HCT116 (cell line): Measurements from ENCODE around the gene AOC3. TPM values are rescaled to one million over a fixed set of nuclear protein-coding genes. Genes with fewer than 3 reads are reported as not detected.

Source experiments
- ATAC-seq: fragments of 200-7000 bp; cut with Tn5 transposase; 2 replicates; pipeline ENCODE4 v1.9.1; 2020; ENCODE audit warnings: mild to moderate bottlenecking, moderate library complexity
- BruUV-seq: library from RNA; stranded (reverse); fragments of 400-500 nt; replicated peaks from 2 replicates; lab custom pipeline; 2021; lab: Mats Ljungman, UMichigan
- CTCF ChIA-PET: fragments of 300-600 bp; sonication (Branson Sonifier 250); formaldehyde crosslinking; loops from one replicate; lab custom pipeline; 2021; ENCODE audit warnings: antibody characterized with exemption; lab: Charles Lee
- POLR2A ChIA-PET: fragments of 300-600, 350-600 bp; sonication (Branson Sonifier 250); formaldehyde crosslinking; loops from one replicate; lab custom pipeline; 2021; ENCODE audit warnings: antibody characterized with exemption; lab: Charles Lee
- RAD21 ChIA-PET, 2 experiments: fragments of 300-600 bp; sonication (Branson Sonifier 250); formaldehyde crosslinking; loops; one replicate each; lab custom pipeline; 2023; ENCODE audit warnings: low total read pairs in 2 of 2; ENCODE audit not compliant: uncharacterized antibody in 2 of 2, unreplicated experiment in 2 of 2, low non-redundant PET in 1 of 2; lab: Charles Lee
- DNase-seq: peaks from one replicate; pipeline ENCODE4 v3.0.0-alpha.2; 2010; ENCODE audit warnings: low read depth, low spot score
- H2AFZ ChIP-seq: fragments of 200-600 bp; shearing (Covaris generic), sonication (generic); 2 replicates; pipeline ENCODE4 v1.6.1; 2017; ENCODE audit warnings: low read depth, mixed run types, mixed read lengths, antibody characterized with exemption, low read length; ENCODE audit not compliant: poor library complexity, severe bottlenecking
- H3K27ac ChIP-seq: 2 replicates; pipeline ENCODE4 v1.5.1; 2012; ENCODE audit warnings: low read depth, low read length
- H3K27me3 ChIP-seq: fragments of 200-600 bp; sonication (generic); 2 replicates; pipeline ENCODE4 v1.6.1; 2016; ENCODE audit warnings: mixed run types, low read length, mixed read lengths; ENCODE audit not compliant: insufficient read depth
- H3K36me3 ChIP-seq, 2 experiments: fragments of 200-500 bp in 1 of 2; fragments of 200-600 bp in 1 of 2; sonication (Bioruptor generic) in 1 of 2; sonication (generic) in 1 of 2; 2 replicates each; pipeline versions ENCODE4 v1.5.1 to v1.6.1; 2014 to 2016; ENCODE audit warnings: low read length in 2 of 2, inconsistent platforms in 1 of 2, mixed read lengths in 1 of 2, mixed run types in 1 of 2; ENCODE audit not compliant: insufficient read depth in 2 of 2, control insufficient read depth in 1 of 2
- H3K4me1 ChIP-seq, 2 experiments: fragments of 200-600 bp in 1 of 2; sonication (generic) in 1 of 2; 2 replicates each; pipeline versions ENCODE4 v1.5.1 to v1.6.1; 2012 to 2017; ENCODE audit warnings: low read length in 2 of 2, inconsistent platforms in 1 of 2, mild to moderate bottlenecking in 1 of 2, mixed read lengths in 1 of 2, mixed run types in 1 of 2, moderate library complexity in 1 of 2; ENCODE audit not compliant: insufficient read depth in 2 of 2, control insufficient read depth in 1 of 2
- H3K4me2 ChIP-seq: fragments of 200-600 bp; sonication (generic); 2 replicates; pipeline ENCODE4 v1.6.1; 2017; ENCODE audit warnings: mixed run types, low read length, mixed read lengths
- H3K4me3 ChIP-seq, 2 experiments: fragments of 200-600 bp in 1 of 2; sonication (generic) in 1 of 2; replicated peaks in 1 of 2; 2 replicates each; pipeline ENCODE4 v1.5.1; 2011 to 2016; ENCODE audit warnings: low read length in 2 of 2, control low read depth in 1 of 2, low read depth in 1 of 2, mild to moderate bottlenecking in 1 of 2, mixed read lengths in 1 of 2, mixed run types in 1 of 2
- H3K79me2 ChIP-seq: fragments of 200-600 bp; sonication (generic); 2 replicates; pipeline ENCODE4 v1.6.1; 2017; ENCODE audit warnings: mild to moderate bottlenecking, mixed run types, low read length, moderate library complexity, mixed read lengths; ENCODE audit not compliant: insufficient read depth
- H3K9ac ChIP-seq: fragments of 200-600 bp; sonication (generic); 2 replicates; pipeline ENCODE4 v1.6.1; 2016; ENCODE audit warnings: low read length, mixed read lengths
- H3K9me2 ChIP-seq: fragments of 200-600 bp; sonication (generic), shearing (Covaris generic); 2 replicates; pipeline ENCODE4 v1.6.1; 2017; ENCODE audit warnings: mixed run types, mild to moderate bottlenecking, moderate library complexity; ENCODE audit not compliant: insufficient read depth
- H3K9me3 ChIP-seq, 2 experiments: fragments of 200-500 bp in 1 of 2; fragments of 200-600 bp in 1 of 2; sonication (Bioruptor generic) in 1 of 2; sonication (generic) in 1 of 2; 2 replicates each; pipeline ENCODE4 v1.6.1; 2014 to 2017; ENCODE audit warnings: low read length in 2 of 2, mixed read lengths in 2 of 2, inconsistent platforms in 1 of 2, low read depth in 1 of 2, mild to moderate bottlenecking in 1 of 2, mixed run types in 1 of 2, moderate library complexity in 1 of 2; ENCODE audit not compliant: control insufficient read depth in 1 of 2, insufficient read depth in 1 of 2
- H4K20me1 ChIP-seq: fragments of 200-600 bp; sonication (generic), shearing (Covaris generic); 2 replicates; pipeline ENCODE4 v1.6.1; 2017; ENCODE audit warnings: mixed run types, mild to moderate bottlenecking, moderate library complexity; ENCODE audit not compliant: insufficient read depth
- CBX3 ChIP-seq: IDR thresholded peaks from 2 replicates; pipeline ENCODE4 v1.6.1; 2012; ENCODE audit warnings: low read depth
- EZH2phosphoT487 ChIP-seq: fragments of 200-600 bp; IDR thresholded peaks from 2 replicates; pipeline ENCODE4 v1.6.1; 2018; ENCODE audit warnings: antibody characterized with exemption, borderline replicate concordance
- FOSL1 ChIP-seq: IDR thresholded peaks from 2 replicates; pipeline ENCODE4 v1.6.1; 2012; ENCODE audit warnings: low read depth
- JUND ChIP-seq: IDR thresholded peaks from 2 replicates; pipeline ENCODE4 v1.6.1; 2012
- POLR2AphosphoS5 ChIP-seq: IDR thresholded peaks from 2 replicates; pipeline ENCODE4 v1.6.1; 2011; ENCODE audit warnings: mild to moderate bottlenecking, low read depth, low read length, moderate library complexity
- RAD21 ChIP-seq: IDR thresholded peaks from 2 replicates; pipeline ENCODE4 v1.6.1; 2012; ENCODE audit warnings: low read depth, mild to moderate bottlenecking
- SIN3A ChIP-seq: IDR thresholded peaks from 2 replicates; pipeline ENCODE4 v1.6.1; 2012; ENCODE audit warnings: low read depth
- SP1 ChIP-seq: IDR thresholded peaks from 2 replicates; pipeline ENCODE4 v1.6.1; 2012; ENCODE audit warnings: low read depth
- SRF ChIP-seq: IDR thresholded peaks from 2 replicates; pipeline ENCODE4 v1.6.1; 2012; ENCODE audit warnings: low read depth
- TCF7L2 ChIP-seq: IDR thresholded peaks from 2 replicates; pipeline ENCODE4 v1.7.0; 2011; ENCODE audit warnings: borderline replicate concordance, inconsistent platforms; ENCODE audit not compliant: insufficient read depth, insufficient read length; ENCODE audit errors: extremely low read depth
- intact Hi-C: fragments of 100-400 bp; cut with micrococcal nuclease; formaldehyde crosslinking; loops from 2 replicates; pipeline ENCODE4 v1.10.0; 2022
- total RNA-seq: library from RNA; stranded (reverse); gene quantifications from one replicate; pipeline ENCODE4 v1.2.1, GENCODE V29; 2021; ENCODE audit not compliant: unreplicated experiment
- TF ChIP-seq, protein P1 (sequence below): IDR thresholded peaks from 2 replicates; pipeline ENCODE4 v1.6.1; 2012; ENCODE audit warnings: low read depth
- TF ChIP-seq, protein P2 (sequence below): IDR thresholded peaks from 2 replicates; pipeline ENCODE4 v1.6.1; 2012
- TF ChIP-seq, protein P3 (sequence below), 3 experiments: fragments of 200-600 bp in 1 of 3; sonication (generic) in 1 of 3; IDR thresholded peaks in 2 of 3; conservative IDR thresholded peaks in 1 of 3; 2 replicates each; pipeline ENCODE4 v1.5.1; 2012 to 2017; ENCODE audit warnings: low read depth in 2 of 3, low read length in 2 of 3, antibody characterized with exemption in 1 of 3, borderline replicate concordance in 1 of 3, control low read depth in 1 of 3, mild to moderate bottlenecking in 1 of 3, mixed read lengths in 1 of 3, mixed run types in 1 of 3, moderate library complexity in 1 of 3; ENCODE audit not compliant: insufficient read depth in 1 of 3

AOC3 gene
- total RNA-seq, 1 experiment from 2014 or later: 5.9 TPM

DNA sequence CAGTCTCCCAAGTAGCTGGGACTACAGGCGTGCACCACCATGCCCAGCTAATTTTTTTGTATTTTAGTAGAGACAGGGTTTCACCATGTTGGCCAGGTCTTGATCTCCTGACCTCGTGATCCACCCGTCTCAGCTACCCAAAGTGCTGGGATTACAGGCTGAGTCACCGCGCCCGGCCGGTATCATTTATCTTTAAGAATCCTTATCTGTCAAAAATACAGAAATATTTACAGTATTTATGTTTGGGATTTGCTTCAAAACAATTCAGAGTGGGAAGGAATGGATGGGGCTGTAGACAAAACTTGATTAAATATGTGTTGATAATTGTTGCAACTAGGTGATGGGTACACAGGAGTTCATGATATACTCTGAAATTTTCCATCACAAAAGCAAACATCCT is 29.8 kb upstream of the AOC3 start (continued):
- TF ChIP-seq SIN3A: no peak
- TF ChIP-seq FOSL1: no peak

DNA sequence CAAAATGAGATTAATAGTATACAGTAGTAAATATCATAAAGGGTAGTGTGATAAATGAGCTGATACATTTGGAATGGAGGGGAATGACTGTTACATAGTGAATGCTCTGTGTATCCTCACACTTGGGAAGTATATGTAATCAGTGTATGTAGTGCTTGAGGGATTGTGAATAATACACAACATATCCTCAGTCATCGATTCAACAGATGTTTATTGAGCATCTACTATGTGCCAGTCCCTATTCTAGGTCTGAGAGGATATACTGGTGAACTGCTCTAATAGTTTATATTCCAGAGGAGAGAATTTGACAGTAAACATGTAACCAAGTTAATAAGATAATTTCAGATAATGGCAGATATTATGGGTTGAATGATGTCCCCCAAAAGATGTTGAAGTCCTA is 23.5 kb upstream of the AOC3 start:
- no peak for DNase-seq
- intact Hi-C loops: no loop called here
- Histone ChIP-seq H3K9me2 (no peaks in the 10 kb centered on the region), H2AFZ (no peak overlapping the region), H3K27ac (no peak overlapping the region), H3K27me3 (no peaks in the 10 kb centered on the region), H3K9ac (no peak overlapping the region), H3K36me3 (no peaks in the 10 kb centered on the region), H3K4me2 (no peak overlapping the region), H3K4me3 (no peak overlapping the region), H3K9me3 (no peaks in the 10 kb centered on the region), H4K20me1 (no peaks in the 10 kb centered on the region), H3K79me2 (peaks cover 16% of the 10 kb centered on the region), H3K4me1 (peaks cover 7 to 24% of the 10 kb centered on the region in 2 experiments; a peak in 2 of 4 replicates)
- ATAC-seq: no peak
- TF ChIP-seq TCF7L2: no peak
- no peak for TF ChIP-seq SRF
- no peak for TF ChIP-seq RAD21
- TF ChIP-seq JUND: no peak
- no peak for TF ChIP-seq SP1
- no peak for TF ChIP-seq SIN3A
- no peak for TF ChIP-seq EZH2phosphoT487
- TF ChIP-seq, protein P1, sequence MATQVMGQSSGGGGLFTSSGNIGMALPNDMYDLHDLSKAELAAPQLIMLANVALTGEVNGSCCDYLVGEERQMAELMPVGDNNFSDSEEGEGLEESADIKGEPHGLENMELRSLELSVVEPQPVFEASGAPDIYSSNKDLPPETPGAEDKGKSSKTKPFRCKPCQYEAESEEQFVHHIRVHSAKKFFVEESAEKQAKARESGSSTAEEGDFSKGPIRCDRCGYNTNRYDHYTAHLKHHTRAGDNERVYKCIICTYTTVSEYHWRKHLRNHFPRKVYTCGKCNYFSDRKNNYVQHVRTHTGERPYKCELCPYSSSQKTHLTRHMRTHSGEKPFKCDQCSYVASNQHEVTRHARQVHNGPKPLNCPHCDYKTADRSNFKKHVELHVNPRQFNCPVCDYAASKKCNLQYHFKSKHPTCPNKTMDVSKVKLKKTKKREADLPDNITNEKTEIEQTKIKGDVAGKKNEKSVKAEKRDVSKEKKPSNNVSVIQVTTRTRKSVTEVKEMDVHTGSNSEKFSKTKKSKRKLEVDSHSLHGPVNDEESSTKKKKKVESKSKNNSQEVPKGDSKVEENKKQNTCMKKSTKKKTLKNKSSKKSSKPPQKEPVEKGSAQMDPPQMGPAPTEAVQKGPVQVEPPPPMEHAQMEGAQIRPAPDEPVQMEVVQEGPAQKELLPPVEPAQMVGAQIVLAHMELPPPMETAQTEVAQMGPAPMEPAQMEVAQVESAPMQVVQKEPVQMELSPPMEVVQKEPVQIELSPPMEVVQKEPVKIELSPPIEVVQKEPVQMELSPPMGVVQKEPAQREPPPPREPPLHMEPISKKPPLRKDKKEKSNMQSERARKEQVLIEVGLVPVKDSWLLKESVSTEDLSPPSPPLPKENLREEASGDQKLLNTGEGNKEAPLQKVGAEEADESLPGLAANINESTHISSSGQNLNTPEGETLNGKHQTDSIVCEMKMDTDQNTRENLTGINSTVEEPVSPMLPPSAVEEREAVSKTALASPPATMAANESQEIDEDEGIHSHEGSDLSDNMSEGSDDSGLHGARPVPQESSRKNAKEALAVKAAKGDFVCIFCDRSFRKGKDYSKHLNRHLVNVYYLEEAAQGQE: no peak
- TF ChIP-seq POLR2AphosphoS5: no peak
- TF ChIP-seq, protein P2, sequence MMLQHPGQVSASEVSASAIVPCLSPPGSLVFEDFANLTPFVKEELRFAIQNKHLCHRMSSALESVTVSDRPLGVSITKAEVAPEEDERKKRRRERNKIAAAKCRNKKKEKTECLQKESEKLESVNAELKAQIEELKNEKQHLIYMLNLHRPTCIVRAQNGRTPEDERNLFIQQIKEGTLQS: no peak
- TF ChIP-seq, protein P3, sequence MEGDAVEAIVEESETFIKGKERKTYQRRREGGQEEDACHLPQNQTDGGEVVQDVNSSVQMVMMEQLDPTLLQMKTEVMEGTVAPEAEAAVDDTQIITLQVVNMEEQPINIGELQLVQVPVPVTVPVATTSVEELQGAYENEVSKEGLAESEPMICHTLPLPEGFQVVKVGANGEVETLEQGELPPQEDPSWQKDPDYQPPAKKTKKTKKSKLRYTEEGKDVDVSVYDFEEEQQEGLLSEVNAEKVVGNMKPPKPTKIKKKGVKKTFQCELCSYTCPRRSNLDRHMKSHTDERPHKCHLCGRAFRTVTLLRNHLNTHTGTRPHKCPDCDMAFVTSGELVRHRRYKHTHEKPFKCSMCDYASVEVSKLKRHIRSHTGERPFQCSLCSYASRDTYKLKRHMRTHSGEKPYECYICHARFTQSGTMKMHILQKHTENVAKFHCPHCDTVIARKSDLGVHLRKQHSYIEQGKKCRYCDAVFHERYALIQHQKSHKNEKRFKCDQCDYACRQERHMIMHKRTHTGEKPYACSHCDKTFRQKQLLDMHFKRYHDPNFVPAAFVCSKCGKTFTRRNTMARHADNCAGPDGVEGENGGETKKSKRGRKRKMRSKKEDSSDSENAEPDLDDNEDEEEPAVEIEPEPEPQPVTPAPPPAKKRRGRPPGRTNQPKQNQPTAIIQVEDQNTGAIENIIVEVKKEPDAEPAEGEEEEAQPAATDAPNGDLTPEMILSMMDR (IDR thresholded peaks at IDR 0.05 in 2 of 3, conservative IDR thresholded peaks at IDR 0.05 in 1 of 3; ENCODE audit: borderline replicate concordance in 1 of 3, insufficient read depth in 1 of 3, low read depth in 2 of 3, low read length in 2 of 3): no peak
- TF ChIP-seq CBX3: no peak
- no TSS peak for BruUV-seq
- RAD21 ChIA-PET: no interaction called here
- POLR2A ChIA-PET: no interaction called here
- CTCF ChIA-PET: no interaction called here
